B cell (primary cell): ENCODE data around the gene CUL5. TPM values are rescaled to one million over a fixed set of nuclear protein-coding genes. Genes with fewer than 3 reads are reported as not detected.

ENCODE experiments used
- ATAC-seq: fragments of 200-7000 bp; cut with Tn5 transposase; one replicate; pipeline ENCODE4 v1.10.0; 2021; ENCODE audit warnings: low read depth, mild to moderate bottlenecking, moderate number of reproducible peaks, moderate library complexity
- CTCF ChIA-PET: fragments of 350-600 bp; sonication (Branson Sonifier 250); formaldehyde crosslinking; loops from one replicate; lab custom pipeline; 2021; ENCODE audit warnings: antibody characterized with exemption, inconsistent platforms; lab: Charles Lee
- POLR2A ChIA-PET: fragments of 350-600 bp; sonication (Branson Sonifier 250); formaldehyde crosslinking; loops from one replicate; lab custom pipeline; 2021; ENCODE audit warnings: antibody characterized with exemption; lab: Charles Lee
- DNase-seq: peaks from one replicate; pipeline ENCODE4 v3.0.0; 2013
- H2AFZ ChIP-seq: 2 replicates; pipeline ENCODE4 v1.6.1; 2012; ENCODE audit warnings: mild to moderate bottlenecking, low read depth, low read length; ENCODE audit not compliant: insufficient read depth, poor library complexity, severe bottlenecking
- H3K27ac ChIP-seq, 2 donors: 1 replicate in 1 of 2; 2 replicates in 1 of 2; pipeline ENCODE4 v1.5.1; 2012 to 2013; ENCODE audit warnings: low read length in 2 of 2, mild to moderate bottlenecking in 2 of 2, moderate library complexity in 1 of 2
- H3K27me3 ChIP-seq, 4 experiments: fragments of 200-600 bp in 1 of 4; sonication (generic) in 1 of 4; replicated peaks in 1 of 4; 1 replicate in 2 of 4; 2 replicates in 2 of 4; pipeline versions ENCODE4 v1.6.1 to v1.7.0; 2013 to 2016; ENCODE audit warnings: low read length in 3 of 4, mild to moderate bottlenecking in 2 of 4, mixed read lengths in 1 of 4, moderate library complexity in 1 of 4; ENCODE audit not compliant: insufficient read depth in 4 of 4, control insufficient read depth in 3 of 4; ENCODE audit errors: control extremely low read depth in 1 of 4
- H3K36me3 ChIP-seq, 2 experiments: replicated peaks in 1 of 2; 1 replicate in 1 of 2; 2 replicates in 1 of 2; pipeline versions ENCODE4 v1.6.1 to v1.7.1; 2013; ENCODE audit warnings: low read length in 1 of 2; ENCODE audit not compliant: insufficient read depth in 2 of 2, control insufficient read depth in 1 of 2; ENCODE audit errors: control extremely low read depth in 1 of 2, extremely low read depth in 1 of 2
- H3K4me1 ChIP-seq, 2 donors: fragments of 200-600 bp in 1 of 2; sonication (generic) in 1 of 2; 1 replicate in 1 of 2; 2 replicates in 1 of 2; pipeline versions ENCODE4 v1.5.1 to v1.6.1; 2013 to 2017; ENCODE audit warnings: low read length in 2 of 2; ENCODE audit not compliant: control insufficient read depth in 2 of 2, insufficient read depth in 2 of 2
- H3K4me2 ChIP-seq: replicated peaks from 2 replicates; pipeline ENCODE3; 2012; ENCODE audit warnings: mild to moderate bottlenecking, low read depth, low read length; ENCODE audit not compliant: poor library complexity, severe bottlenecking
- H3K4me3 ChIP-seq, 5 experiments: fragments of 200-600 bp in 1 of 5; sonication (generic) in 1 of 5; 1 replicate in 3 of 5; 2 replicates in 2 of 5; pipeline versions ENCODE4 v1.5.1 to v1.7.0; 2011 to 2016; ENCODE audit warnings: low read length in 4 of 5, mild to moderate bottlenecking in 4 of 5, low read depth in 2 of 5, control low read depth in 1 of 5, moderate library complexity in 1 of 5; ENCODE audit not compliant: insufficient read depth in 1 of 5; ENCODE audit errors: control extremely low read depth in 1 of 5, extremely low read depth in 1 of 5
- H3K79me2 ChIP-seq: fragments of 200-600 bp; sonication (generic); one replicate; pipeline ENCODE4 v1.6.0; 2016; ENCODE audit warnings: low read length; ENCODE audit not compliant: control insufficient read depth, insufficient read depth
- H3K9ac ChIP-seq: fragments of 200-600 bp; sonication (generic); 2 replicates; pipeline ENCODE4 v1.6.1; 2017; ENCODE audit warnings: mild to moderate bottlenecking, low read length, moderate library complexity
- H3K9me3 ChIP-seq, 3 donors: one replicate each; pipeline versions ENCODE4 v1.6.1 to v1.7.1; 2013; ENCODE audit warnings: low read length in 2 of 3; ENCODE audit not compliant: control insufficient read depth in 2 of 3, insufficient read depth in 1 of 3; ENCODE audit errors: control extremely low read depth in 1 of 3
- H4K20me1 ChIP-seq: 2 replicates; pipeline ENCODE4 v1.6.0; 2012; ENCODE audit warnings: mild to moderate bottlenecking, low read length; ENCODE audit not compliant: insufficient read depth, control insufficient read depth, poor library complexity, severe bottlenecking
- H3K27ac Mint-ChIP-seq: one replicate; pipeline ENCODE4 v1.8.0; 2021; ENCODE audit warnings: mixed read lengths
- H3K27me3 Mint-ChIP-seq: one replicate; pipeline ENCODE4 v1.8.0; 2021; ENCODE audit warnings: mixed read lengths
- H3K4me1 Mint-ChIP-seq: one replicate; pipeline ENCODE4 v1.8.0; 2021; ENCODE audit warnings: mixed read lengths
- H3K4me3 Mint-ChIP-seq: one replicate; pipeline ENCODE4 v1.8.0; 2021; ENCODE audit warnings: mixed read lengths
- H3K9me3 Mint-ChIP-seq: one replicate; pipeline ENCODE4 v1.8.0; 2022; ENCODE audit warnings: mixed read lengths; ENCODE audit not compliant: insufficient read depth
- CTCF ChIP-seq: fragments of 200-600 bp; IDR thresholded peaks from one replicate; pipeline ENCODE4 v1.8.0; 2022; ENCODE audit warnings: antibody characterized with exemption, mild to moderate bottlenecking
- EZH2 ChIP-seq: IDR thresholded peaks from 2 replicates; pipeline ENCODE4 v1.6.1; 2012; ENCODE audit warnings: borderline replicate concordance, low read depth, mild to moderate bottlenecking, moderate library complexity, low read length; ENCODE audit not compliant: insufficient read depth, poor library complexity, severe bottlenecking
- WGBS: methylation state at CpG from one replicate; pipeline ENCODE4 v1.1.5; 2013; ENCODE audit warnings: missing lambda C conversion rate; ENCODE audit not compliant: insufficient coverage; 5-methylcytosine and 5-hydroxymethylcytosine counted together
- intact Hi-C: fragments of 100-400 bp; cut with micrococcal nuclease; formaldehyde crosslinking; loops from one replicate; pipeline ENCODE4 v1.10.0; 2022
- polyA plus RNA-seq: library from polyadenylated mRNA; depleted of rRNA; stranded (reverse); fragments of >200 nt; gene quantifications from 2 replicates; pipeline ENCODE4 v1.2.3, GENCODE V29; 2012
- total RNA-seq, 2 donors: library from RNA; stranded (reverse); fragments of 120-200 nt in 1 of 2; gene quantifications; 1 replicate in 1 of 2; 2 replicates in 1 of 2; pipeline versions ENCODE4 v1.2.3 to v1.2.4, GENCODE V29; 2013 to 2022

Gene CUL5
- total and polyA plus RNA-seq, 2 donors (not counting 1 experiment from before 2014, with no cell fraction given) = 29.4 to 44.1 TPM

DNA sequence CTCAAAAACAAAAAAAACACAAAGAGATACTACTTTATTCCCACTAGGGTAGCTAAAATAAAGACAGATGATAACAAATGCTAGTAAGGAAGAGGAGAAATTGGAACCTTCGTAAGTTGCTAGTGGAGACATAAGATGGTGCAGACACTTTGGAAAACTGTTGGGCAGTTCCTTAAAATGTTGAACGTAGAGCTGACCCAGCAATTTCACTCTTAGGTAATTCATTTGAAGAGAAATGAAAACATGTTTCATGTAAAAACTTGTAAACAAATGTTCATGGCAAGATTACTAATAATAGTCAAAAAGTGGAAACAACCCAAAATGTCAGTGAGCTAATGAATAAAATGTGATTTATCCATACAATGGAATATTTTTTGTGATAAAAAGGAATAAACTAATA lies 83.4 kb downstream of the CUL5 start:
- Histone ChIP-seq H2AFZ (no peak overlapping the region), H3K9ac (no peak overlapping the region), H3K27ac (no peak overlapping the region), H3K9me3 (no peaks in the 10 kb centered on the region), H3K4me2 (no peak overlapping the region), H3K4me1 (no peaks in the 10 kb centered on the region), H3K4me3 (no peak overlapping the region), H3K79me2 (no peaks in the 10 kb centered on the region), H4K20me1 (no peaks in the 10 kb centered on the region), H3K36me3 (peaks cover 2 to 44% of the 10 kb centered on the region in 2 experiments), H3K27me3 (no peaks in the 10 kb centered on the region)
- Mint-ChIP-seq H3K27ac (no peak overlapping the region), H3K4me3 (no peak overlapping the region), H3K9me3 (no peaks in the 10 kb centered on the region), H3K27me3 (no peaks in the 10 kb centered on the region), H3K4me1 (no peaks in the 10 kb centered on the region)
- WGBS = 50% methylated on average over 2 of the region's 2 CpGs
- CTCF ChIA-PET = no interaction called here
- intact Hi-C loops = no loop called here
- POLR2A ChIA-PET = no interaction called here
- ATAC-seq (no peak), DNase-seq (no peak)
- no peak for TF ChIP-seq EZH2
- TF ChIP-seq CTCF = no peak

- H3K27me3 ChIP-seq = no peaks in the 10 kb centered on the region
- no peak overlapping the region for H3K27ac ChIP-seq
- no peak overlapping the region for H3K9ac ChIP-seq
- no peaks in the 10 kb centered on the region for H3K79me2 ChIP-seq
- no peaks in the 10 kb centered on the region for H3K9me3 ChIP-seq
- POLR2A ChIA-PET = no interaction called here
- no CpG with 5 or more reads among the region's 4 CpGs for WGBS
- TF ChIP-seq EZH2 = no peak
- no peak for TF ChIP-seq CTCF
- CTCF ChIA-PET = interaction anchor here (0.6 to 0.9 kb wide), 2 partner anchors 24 to 84 kb away, joined by 3 read pairs; partner anchors contain the start of gene CUL5
- Mint-ChIP-seq H3K4me1 (no peaks in the 10 kb centered on the region), H3K4me3 (no peak overlapping the region), H3K27ac (no peak overlapping the region), H3K27me3 (no peaks in the 10 kb centered on the region), H3K9me3 (no peaks in the 10 kb centered on the region)
- no peak for DNase-seq
- H4K20me1 ChIP-seq = no peaks in the 10 kb centered on the region
- no peak for ATAC-seq
- intact Hi-C loops = no loop called here
- no peaks in the 10 kb centered on the region for H3K4me1 ChIP-seq
- no peak overlapping the region for H3K4me3 ChIP-seq
- peaks cover 4 to 54% of the 10 kb centered on the region in 2 experiments for H3K36me3 ChIP-seq
- H3K4me2 ChIP-seq = no peak overlapping the region
- no peak overlapping the region for H2AFZ ChIP-seq
These were observed 84.6 kb downstream of the CUL5 start for GRCh38 chr11:108093128-108093904.
